SK-N-SH treated with all-trans-retinoic acid at 6 μM for 48 hours (cell line): ENCODE results near the gene CYP17A1.

ENCODE experiments used
- ATAC-seq: fragments of 200-7000 bp; cut with Tn5 transposase; 3 replicates; pipeline ENCODE4 v1.9.1; 2020; ENCODE audit warnings: mild to moderate bottlenecking, moderate library complexity
- ARNTL ChIP-seq: fragments of 450-650 bp; formaldehyde crosslinking; IDR thresholded peaks from 2 replicates; pipeline ENCODE4 v1.5.0; 2020; ENCODE audit warnings: low read depth, mild to moderate bottlenecking, moderate library complexity, borderline replicate concordance
- BACH2 ChIP-seq: fragments of 250-450 bp; sonication (Bioruptor Pico); IDR thresholded peaks from 2 replicates; pipeline ENCODE4 v1.9.0; 2021; ENCODE audit warnings: mild to moderate bottlenecking, borderline replicate concordance
- CSDC2 ChIP-seq: fragments of 250-450 bp; sonication (Bioruptor Pico); IDR thresholded peaks from 2 replicates; pipeline ENCODE4 v1.5.0; 2020; ENCODE audit warnings: mild to moderate bottlenecking, moderate library complexity
- ESRRG ChIP-seq: fragments of 250-450 bp; sonication (Bioruptor Pico); IDR thresholded peaks from 2 replicates; pipeline ENCODE4 v1.6.1; 2021; ENCODE audit warnings: mild to moderate bottlenecking
- GLIS3 ChIP-seq: fragments of 250-450 bp; sonication (Bioruptor Pico); IDR thresholded peaks from 2 replicates; pipeline ENCODE4 v1.5.0; 2020; ENCODE audit warnings: mild to moderate bottlenecking, moderate library complexity
- ISL1 ChIP-seq: fragments of 250-450 bp; sonication (Bioruptor Pico); IDR thresholded peaks from 2 replicates; pipeline ENCODE4 v2.1.2; 2022; ENCODE audit warnings: mild to moderate bottlenecking, moderate library complexity
- OSR1 ChIP-seq: fragments of 250-450 bp; sonication (Bioruptor Pico); IDR thresholded peaks from 2 replicates; pipeline ENCODE4 v1.8.0; 2022; ENCODE audit warnings: moderate library complexity, mild to moderate bottlenecking, inconsistent platforms
- PATZ1 ChIP-seq: fragments of 250-450 bp; sonication (Bioruptor Pico); IDR thresholded peaks from 2 replicates; pipeline ENCODE4 v1.8.0; 2020; ENCODE audit warnings: mild to moderate bottlenecking, moderate library complexity, borderline replicate concordance
- PPARA ChIP-seq: fragments of 250-450 bp; sonication (Bioruptor Pico); IDR thresholded peaks from 2 replicates; pipeline ENCODE4 v1.5.0; 2020; ENCODE audit warnings: mild to moderate bottlenecking, borderline replicate concordance
- SNAI2 ChIP-seq: fragments of 250-450 bp; sonication (Bioruptor Pico); IDR thresholded peaks from 2 replicates; pipeline ENCODE4 v1.5.0; 2020; ENCODE audit warnings: mild to moderate bottlenecking, moderate library complexity
- TCF4 ChIP-seq: fragments of 250-450 bp; sonication (Bioruptor Pico); IDR thresholded peaks from 2 replicates; pipeline ENCODE4 v1.8.0; 2021; ENCODE audit warnings: mild to moderate bottlenecking, moderate library complexity, borderline replicate concordance
- TOX ChIP-seq: fragments of 250-450 bp; sonication (Bioruptor Pico); IDR thresholded peaks from 2 replicates; pipeline ENCODE4 v1.8.0; 2021; ENCODE audit warnings: mild to moderate bottlenecking, moderate library complexity, borderline replicate concordance
- TSHZ2 ChIP-seq: fragments of 250-450 bp; sonication (Bioruptor Pico); IDR thresholded peaks from 2 replicates; pipeline ENCODE4 v1.5.0; 2020; ENCODE audit warnings: mild to moderate bottlenecking, moderate library complexity
- ZC3H10 ChIP-seq: fragments of 250-450 bp; sonication (Bioruptor Pico); IDR thresholded peaks from 2 replicates; pipeline ENCODE4 v1.5.1; 2021; ENCODE audit warnings: mild to moderate bottlenecking, moderate library complexity
- ZFP3 ChIP-seq: fragments of 250-450 bp; sonication (Bioruptor Pico); IDR thresholded peaks from 2 replicates; pipeline ENCODE4 v1.5.0; 2020; ENCODE audit warnings: mild to moderate bottlenecking, moderate library complexity
- ZFP30 ChIP-seq: fragments of 450-650 bp; formaldehyde crosslinking; IDR thresholded peaks from 2 replicates; pipeline ENCODE4 v1.5.0; 2022; ENCODE audit warnings: mild to moderate bottlenecking, moderate library complexity
- ZNF565 ChIP-seq: fragments of 450-650 bp; formaldehyde crosslinking; conservative IDR thresholded peaks from 2 replicates; pipeline ENCODE4 v1.5.0; 2020; ENCODE audit warnings: low read depth, mild to moderate bottlenecking, moderate library complexity
- ZNF8 ChIP-seq: fragments of 450-650 bp; formaldehyde crosslinking; IDR thresholded peaks from 2 replicates; pipeline ENCODE4 v1.5.0; 2020; ENCODE audit warnings: mild to moderate bottlenecking, moderate library complexity
- TF ChIP-seq, protein P1 (sequence below): fragments of 250-450 bp; sonication (Bioruptor Pico); IDR thresholded peaks from 2 replicates; pipeline ENCODE4 v1.5.1; 2021; ENCODE audit warnings: mild to moderate bottlenecking, moderate library complexity
- TF ChIP-seq, protein P2 (sequence below): fragments of 250-450 bp; sonication (Bioruptor Pico); IDR thresholded peaks from 2 replicates; pipeline ENCODE4 v1.8.0; 2021; ENCODE audit warnings: low read depth, mild to moderate bottlenecking, moderate library complexity, borderline replicate concordance
- TF ChIP-seq, protein P3 (sequence below): fragments of 250-450 bp; sonication (Bioruptor Pico); IDR thresholded peaks from 2 replicates; pipeline ENCODE4 v1.5.1; 2020; ENCODE audit warnings: low read depth, mild to moderate bottlenecking, moderate library complexity

CYP17A1 gene

GRCh38 chr10:102801978-102802377 is 35.2 kb downstream of the CYP17A1 start:
- no peak for TF ChIP-seq PPARA (CRISPR knock-in tag)
- TF ChIP-seq ZFP3 (CRISPR knock-in tag) = no peak
- TF ChIP-seq BACH2 (CRISPR knock-in tag) = no peak
- no peak for TF ChIP-seq TCF4 (CRISPR knock-in tag)
- no peak for TF ChIP-seq ZFP30 (CRISPR knock-in tag)
- TF ChIP-seq SNAI2 (CRISPR knock-in tag) = no peak
- TF ChIP-seq PATZ1 = no peak
- TF ChIP-seq TOX (CRISPR knock-in tag) = no peak
- TF ChIP-seq ISL1 (CRISPR knock-in tag) = no peak
- no peak for TF ChIP-seq ARNTL (CRISPR knock-in tag)
- TF ChIP-seq TSHZ2 = no peak
- no peak for TF ChIP-seq GLIS3 (CRISPR knock-in tag)
- TF ChIP-seq CSDC2 (CRISPR knock-in tag) = no peak
- no peak for TF ChIP-seq OSR1
- TF ChIP-seq ESRRG (CRISPR knock-in tag) = no peak
- TF ChIP-seq, protein P1, sequence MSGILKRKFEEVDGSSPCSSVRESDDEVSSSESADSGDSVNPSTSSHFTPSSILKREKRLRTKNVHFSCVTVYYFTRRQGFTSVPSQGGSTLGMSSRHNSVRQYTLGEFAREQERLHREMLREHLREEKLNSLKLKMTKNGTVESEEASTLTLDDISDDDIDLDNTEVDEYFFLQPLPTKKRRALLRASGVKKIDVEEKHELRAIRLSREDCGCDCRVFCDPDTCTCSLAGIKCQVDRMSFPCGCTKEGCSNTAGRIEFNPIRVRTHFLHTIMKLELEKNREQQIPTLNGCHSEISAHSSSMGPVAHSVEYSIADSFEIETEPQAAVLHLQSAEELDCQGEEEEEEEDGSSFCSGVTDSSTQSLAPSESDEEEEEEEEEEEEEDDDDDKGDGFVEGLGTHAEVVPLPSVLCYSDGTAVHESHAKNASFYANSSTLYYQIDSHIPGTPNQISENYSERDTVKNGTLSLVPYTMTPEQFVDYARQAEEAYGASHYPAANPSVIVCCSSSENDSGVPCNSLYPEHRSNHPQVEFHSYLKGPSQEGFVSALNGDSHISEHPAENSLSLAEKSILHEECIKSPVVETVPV (CRISPR knock-in tag) = no peak
- TF ChIP-seq ZNF565 (CRISPR knock-in tag) = no peak
- TF ChIP-seq, all 23 proteins: peak for 0
- ATAC-seq = no peak

GRCh38 chr10:102801496-102801895 is 35.7 kb downstream of the CYP17A1 start:
- TF ChIP-seq OSR1 = no peak
- TF ChIP-seq GLIS3 (CRISPR knock-in tag) = no peak
- TF ChIP-seq ZNF8 (CRISPR knock-in tag) = no peak
- TF ChIP-seq ZFP3 (CRISPR knock-in tag) = no peak
- TF ChIP-seq TCF4 (CRISPR knock-in tag) = no peak
- TF ChIP-seq TOX (CRISPR knock-in tag) = no peak
- no peak for TF ChIP-seq ZFP30 (CRISPR knock-in tag)
- no peak for TF ChIP-seq PATZ1
- TF ChIP-seq, protein P2, sequence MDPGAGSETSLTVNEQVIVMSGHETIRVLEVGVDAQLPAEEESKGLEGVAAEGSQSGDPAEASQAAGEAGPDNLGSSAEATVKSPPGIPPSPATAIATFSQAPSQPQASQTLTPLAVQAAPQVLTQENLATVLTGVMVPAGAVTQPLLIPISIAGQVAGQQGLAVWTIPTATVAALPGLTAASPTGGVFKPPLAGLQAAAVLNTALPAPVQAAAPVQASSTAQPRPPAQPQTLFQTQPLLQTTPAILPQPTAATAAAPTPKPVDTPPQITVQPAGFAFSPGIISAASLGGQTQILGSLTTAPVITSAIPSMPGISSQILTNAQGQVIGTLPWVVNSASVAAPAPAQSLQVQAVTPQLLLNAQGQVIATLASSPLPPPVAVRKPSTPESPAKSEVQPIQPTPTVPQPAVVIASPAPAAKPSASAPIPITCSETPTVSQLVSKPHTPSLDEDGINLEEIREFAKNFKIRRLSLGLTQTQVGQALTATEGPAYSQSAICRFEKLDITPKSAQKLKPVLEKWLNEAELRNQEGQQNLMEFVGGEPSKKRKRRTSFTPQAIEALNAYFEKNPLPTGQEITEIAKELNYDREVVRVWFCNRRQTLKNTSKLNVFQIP = no peak
- peak; percentile 13; the same call in 1 of the 3 replicates for ATAC-seq

GRCh38 chr10:102800611-102801335 is 36.4 kb downstream of the CYP17A1 start:
- TF ChIP-seq ZC3H10 = no peak
- TF ChIP-seq BACH2 (CRISPR knock-in tag) = no peak
- no peak for TF ChIP-seq ZFP30 (CRISPR knock-in tag)
- no peak for TF ChIP-seq CSDC2 (CRISPR knock-in tag)
- no peak for TF ChIP-seq PPARA (CRISPR knock-in tag)
- TF ChIP-seq PATZ1 = no peak
- no peak for TF ChIP-seq ISL1 (CRISPR knock-in tag)
- TF ChIP-seq ZFP3 (CRISPR knock-in tag) = no peak
- TF ChIP-seq, protein P3, sequence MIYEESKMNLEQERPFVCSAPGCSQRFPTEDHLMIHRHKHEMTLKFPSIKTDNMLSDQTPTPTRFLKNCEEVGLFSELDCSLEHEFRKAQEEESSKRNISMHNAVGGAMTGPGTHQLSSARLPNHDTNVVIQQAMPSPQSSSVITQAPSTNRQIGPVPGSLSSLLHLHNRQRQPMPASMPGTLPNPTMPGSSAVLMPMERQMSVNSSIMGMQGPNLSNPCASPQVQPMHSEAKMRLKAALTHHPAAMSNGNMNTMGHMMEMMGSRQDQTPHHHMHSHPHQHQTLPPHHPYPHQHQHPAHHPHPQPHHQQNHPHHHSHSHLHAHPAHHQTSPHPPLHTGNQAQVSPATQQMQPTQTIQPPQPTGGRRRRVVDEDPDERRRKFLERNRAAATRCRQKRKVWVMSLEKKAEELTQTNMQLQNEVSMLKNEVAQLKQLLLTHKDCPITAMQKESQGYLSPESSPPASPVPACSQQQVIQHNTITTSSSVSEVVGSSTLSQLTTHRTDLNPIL (CRISPR knock-in tag) = no peak
- TF ChIP-seq ARNTL (CRISPR knock-in tag) = no peak
- TF ChIP-seq ZNF565 (CRISPR knock-in tag) = no peak
- no peak for TF ChIP-seq TOX (CRISPR knock-in tag)
- TF ChIP-seq, protein P1 (CRISPR knock-in tag) = no peak
- ATAC-seq = no peak
